HepG2 (cell line): ENCODE results near the gene TNP2. TPM values are rescaled to one million over a fixed set of nuclear protein-coding genes. Genes with fewer than 3 reads are reported as not detected.
A peak's percentile ranks its signal among the peaks of the same experiment; 100 is the strongest.

ENCODE experiments used
- AHDC1 ChIP-seq: sonication (generic); formaldehyde crosslinking; IDR thresholded peaks from 2 replicates; pipeline ENCODE4 v1.5.1; 2020; ENCODE audit warnings: mild to moderate bottlenecking, missing genetic modification reagents, borderline replicate concordance
- AKAP8 ChIP-seq: sonication (generic); formaldehyde crosslinking; IDR thresholded peaks from 2 replicates; pipeline ENCODE4 v1.5.1; 2020; ENCODE audit warnings: mild to moderate bottlenecking, missing genetic modification reagents
- BRCA1 ChIP-seq: sonication (generic); formaldehyde crosslinking; IDR thresholded peaks from 2 replicates; pipeline ENCODE4 v1.4.0; 2020; ENCODE audit warnings: missing genetic modification reagents
- CCAR2 ChIP-seq: fragments of 200-400 bp; formaldehyde crosslinking; optimal IDR thresholded peaks from 2 replicates; pipeline ENCODE3; 2018; ENCODE audit warnings: low read depth, mild to moderate bottlenecking, low read length, moderate library complexity
- DNMT3B ChIP-seq: conservative IDR thresholded peaks from 2 replicates; pipeline ENCODE4 v1.6.1; 2016; ENCODE audit warnings: missing biosample characterization, control low read depth
- HMG20A ChIP-seq: IDR thresholded peaks from 2 replicates; pipeline ENCODE4 v1.6.1; 2016; ENCODE audit warnings: borderline replicate concordance
- NCOR1 ChIP-seq: fragments of 200-600 bp; sonication (generic); IDR thresholded peaks from 2 replicates; pipeline ENCODE4 v1.7.0; 2017; ENCODE audit warnings: antibody characterized with exemption, low read length, borderline replicate concordance
- RNF2 ChIP-seq: fragments of 450-650 bp; conservative IDR thresholded peaks from 2 replicates; pipeline ENCODE4 v1.6.1; 2016; ENCODE audit warnings: low read depth
- SUZ12 ChIP-seq: fragments of 150-350 bp; IDR thresholded peaks from 2 replicates; pipeline ENCODE4 v1.6.1; 2014; ENCODE audit warnings: low read depth, low read length
- TFE3 ChIP-seq: IDR thresholded peaks from 2 replicates; pipeline ENCODE4 v1.6.1; 2016
- TP53 ChIP-seq: sonication (generic); formaldehyde crosslinking; conservative IDR thresholded peaks from 2 replicates; pipeline ENCODE4 v1.4.0; 2020; ENCODE audit warnings: missing genetic modification reagents
- U2AF1 ChIP-seq: fragments of 200-400 bp; formaldehyde crosslinking; optimal IDR thresholded peaks from 2 replicates; pipeline ENCODE3; 2017; ENCODE audit warnings: mild to moderate bottlenecking, low read depth, low read length
- XBP1 ChIP-seq: sonication (generic); formaldehyde crosslinking; IDR thresholded peaks from 2 replicates; pipeline ENCODE4 v1.5.0; 2020; ENCODE audit warnings: missing genetic modification reagents
- ZFX ChIP-seq: sonication (generic); formaldehyde crosslinking; IDR thresholded peaks from 2 replicates; pipeline ENCODE4 v1.4.0; 2020; ENCODE audit warnings: mild to moderate bottlenecking, low read depth, missing genetic modification reagents, moderate library complexity
- ZMYM3 ChIP-seq: sonication (generic); formaldehyde crosslinking; IDR thresholded peaks from 2 replicates; pipeline ENCODE4 v1.5.1; 2020; ENCODE audit warnings: mild to moderate bottlenecking, missing genetic modification reagents
- ZNF136 ChIP-seq: sonication (generic); formaldehyde crosslinking; IDR thresholded peaks from 2 replicates; pipeline ENCODE4 v1.8.1; 2022; ENCODE audit warnings: low read depth, mild to moderate bottlenecking, moderate library complexity, missing genetic modification reagents
- ZNF556 ChIP-seq: sonication (generic); formaldehyde crosslinking; IDR thresholded peaks from 2 replicates; pipeline ENCODE4 v1.4.0; 2020; ENCODE audit warnings: mild to moderate bottlenecking, missing genetic modification reagents, borderline replicate concordance
- ZNF597 ChIP-seq: sonication (generic); formaldehyde crosslinking; IDR thresholded peaks from 2 replicates; pipeline ENCODE4 v1.5.0; 2020; ENCODE audit warnings: missing genetic modification reagents
- ZNF672 ChIP-seq: sonication (generic); formaldehyde crosslinking; IDR thresholded peaks from 2 replicates; pipeline ENCODE4 v1.8.1; 2022; ENCODE audit warnings: missing genetic modification reagents
- ZNF775 ChIP-seq: sonication (generic); formaldehyde crosslinking; IDR thresholded peaks from 2 replicates; pipeline ENCODE4 v1.4.0; 2020; ENCODE audit warnings: missing genetic modification reagents, mild to moderate bottlenecking, moderate library complexity, borderline replicate concordance
- ZNF816 ChIP-seq: sonication (generic); formaldehyde crosslinking; IDR thresholded peaks from 2 replicates; pipeline ENCODE4 v1.8.0; 2022; ENCODE audit warnings: missing genetic modification reagents, mild to moderate bottlenecking, borderline replicate concordance
- ZNF879 ChIP-seq: sonication (generic); formaldehyde crosslinking; IDR thresholded peaks from 2 replicates; pipeline ENCODE4 v1.8.1; 2023; ENCODE audit warnings: missing genetic modification reagents
- ZSCAN20 ChIP-seq: sonication (generic); formaldehyde crosslinking; IDR thresholded peaks from 2 replicates; pipeline ENCODE4 v1.4.0; 2020; ENCODE audit warnings: missing genetic modification reagents, mild to moderate bottlenecking, borderline replicate concordance
- polyA plus RNA-seq, 8 experiments: library from polyadenylated mRNA; depleted of rRNA in 3 of 8; stranded (reverse) in 7 of 8; unstranded in 1 of 8; fragments of >200 nt; fragmentation: Illumina TruSeq in 4 of 8; extraction: Trizol in 4 of 8; gene quantifications; 2 replicates each; pipeline versions ENCODE4 v1.2.1 to v1.2.3, GENCODE V29; 2011 to 2016; ENCODE audit warnings: low read depth in 4 of 8, missing spikeins in 1 of 8, mixed read lengths in 1 of 8; ENCODE audit not compliant: insufficient read depth in 1 of 8
- total RNA-seq, 5 experiments: library from RNA; depleted of rRNA; stranded (reverse); fragments of >200 nt; fragmentation: Illumina TruSeq; extraction: Trizol; gene quantifications; 2 replicates each; pipeline ENCODE4 v1.2.3, GENCODE V29; 2016; ENCODE audit warnings: low read depth in 1 of 5

Gene TNP2
- total and polyA plus RNA-seq, 2 of the 13 experiments (the other 11 are each of a cell fraction or from before 2014, with no cell fraction given), result not detected

GRCh38 chr16:11254913-11255736 is 14.0 kb downstream of the TNP2 start (continued):
- TF ChIP-seq AHDC1 (CRISPR knock-in tag) (no peak), DNMT3B (no peak), ZMYM3 (0 out of 2 replicates have a peak, but pooled peaks have one; percentile 58), ZNF136 (CRISPR knock-in tag) (no peak), RNF2 (no peak; the same call in 1 of the 2 replicates), ZNF672 (no peak), ZNF597 (CRISPR knock-in tag) (no peak), NCOR1 (no peak), ZNF879 (no peak), BRCA1 (CRISPR knock-in tag) (peak; percentile 15; the same call in 1 of the 2 replicates), TFE3 (CRISPR knock-in tag) (0 out of 2 replicates have a peak, but pooled peaks have one; percentile 15), ZSCAN20 (CRISPR knock-in tag) (peak; percentile 36; the same call in 1 of the 2 replicates), XBP1 (CRISPR knock-in tag) (no peak), ZNF816 (CRISPR knock-in tag) (no peak), U2AF1 (no peak), HMG20A (CRISPR knock-in tag) (no peak), ZFX (CRISPR knock-in tag) (no peak; the same call in 1 of the 2 replicates), AKAP8 (CRISPR knock-in tag) (peak; percentile 2; the same call in 1 of the 2 replicates), SUZ12 (no peak), TP53 (CRISPR knock-in tag) (no peak), CCAR2 (peak; percentile 32), ZNF775 (CRISPR knock-in tag) (no peak), ZNF556 (CRISPR knock-in tag) (no peak)
